Measurements from ENCODE around the gene MMEL1. TPM values are rescaled to one million over a fixed set of nuclear protein-coding genes. Genes with fewer than 3 reads are reported as not detected.
A peak's percentile ranks its signal among the peaks of the same experiment; 100 is the strongest.

MMEL1 gene
- total and polyA plus RNA-seq, 2 donors from 2014 or later = 4.0 to 8.5 TPM

DNA sequence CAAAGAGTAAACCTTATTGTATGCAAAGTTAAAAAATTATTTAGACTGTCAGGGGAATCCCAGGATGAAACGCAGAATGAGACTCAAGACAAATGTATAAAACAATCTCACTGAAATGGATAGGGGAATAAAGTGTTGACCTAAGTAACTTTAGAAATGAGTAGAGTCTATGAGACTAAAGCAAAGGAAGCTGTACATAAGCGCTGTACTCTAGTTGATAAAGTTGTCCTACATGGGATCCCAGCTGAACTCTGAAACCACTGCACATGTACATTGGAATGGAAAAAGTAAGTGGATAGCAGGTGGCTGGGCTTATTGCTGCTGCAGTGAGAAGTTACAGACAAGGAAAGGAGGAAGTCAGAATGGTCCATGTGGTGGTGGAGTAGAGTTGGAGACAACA, 18.7 kb downstream of the MMEL1 start:
- DNase-seq (no peak), FAIRE-seq (no peak)
- TF ChIP-seq, protein P1, sequence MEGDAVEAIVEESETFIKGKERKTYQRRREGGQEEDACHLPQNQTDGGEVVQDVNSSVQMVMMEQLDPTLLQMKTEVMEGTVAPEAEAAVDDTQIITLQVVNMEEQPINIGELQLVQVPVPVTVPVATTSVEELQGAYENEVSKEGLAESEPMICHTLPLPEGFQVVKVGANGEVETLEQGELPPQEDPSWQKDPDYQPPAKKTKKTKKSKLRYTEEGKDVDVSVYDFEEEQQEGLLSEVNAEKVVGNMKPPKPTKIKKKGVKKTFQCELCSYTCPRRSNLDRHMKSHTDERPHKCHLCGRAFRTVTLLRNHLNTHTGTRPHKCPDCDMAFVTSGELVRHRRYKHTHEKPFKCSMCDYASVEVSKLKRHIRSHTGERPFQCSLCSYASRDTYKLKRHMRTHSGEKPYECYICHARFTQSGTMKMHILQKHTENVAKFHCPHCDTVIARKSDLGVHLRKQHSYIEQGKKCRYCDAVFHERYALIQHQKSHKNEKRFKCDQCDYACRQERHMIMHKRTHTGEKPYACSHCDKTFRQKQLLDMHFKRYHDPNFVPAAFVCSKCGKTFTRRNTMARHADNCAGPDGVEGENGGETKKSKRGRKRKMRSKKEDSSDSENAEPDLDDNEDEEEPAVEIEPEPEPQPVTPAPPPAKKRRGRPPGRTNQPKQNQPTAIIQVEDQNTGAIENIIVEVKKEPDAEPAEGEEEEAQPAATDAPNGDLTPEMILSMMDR (IDR thresholded peaks at IDR 0.05; ENCODE audit: borderline replicate concordance, extremely low read depth, insufficient read depth) = no peak
- Histone ChIP-seq H3K9me3 (ENCODE audit: control insufficient read depth in 2 of 3, insufficient read depth in 1 of 3, low read length in 3 of 3) (peaks cover 0 to 23% (median 4%) of the 10 kb centered on the region in 3 donors), H3K27ac (ENCODE audit: low read depth in 2 of 2, low read length in 2 of 2) (no peak overlapping the region), H3K27me3 (ENCODE audit: control insufficient read depth, insufficient read depth, low read length) (no peaks in the 10 kb centered on the region), H3K9ac (ENCODE audit: low read length in 3 of 3) (no peak overlapping the region), H3K4me3 (ENCODE audit: low read length in 3 of 3) (no peak overlapping the region), H3K36me3 (ENCODE audit: control insufficient read depth in 2 of 3, insufficient read depth in 3 of 3, low read length in 3 of 3) (no peaks in the 10 kb centered on the region), H3K4me1 (ENCODE audit: control insufficient read depth in 2 of 3, insufficient read depth in 2 of 3, low read depth in 1 of 3, low read length in 3 of 3) (no peaks in the 10 kb centered on the region)
- intact Hi-C loops (cut with DNase I) = no loop called here

- DNase-seq (peak in 2 of 5 donors; percentile 4 to 24), FAIRE-seq (no peak)
- no peaks in the 10 kb centered on the region for H3K27me3 ChIP-seq (ENCODE audit: control insufficient read depth, insufficient read depth, low read length)
- TF ChIP-seq, protein P1 (IDR thresholded peaks at IDR 0.05; ENCODE audit: borderline replicate concordance, extremely low read depth, insufficient read depth) = no peak
- H3K36me3 ChIP-seq (ENCODE audit: control insufficient read depth in 2 of 3, insufficient read depth in 3 of 3, low read length in 3 of 3) = no peaks in the 10 kb centered on the region
- H3K9me3 ChIP-seq (ENCODE audit: control insufficient read depth in 2 of 3, insufficient read depth in 1 of 3, low read length in 3 of 3) = peaks cover 0 to 23% (median 4%) of the 10 kb centered on the region in 3 donors
- H3K4me1 ChIP-seq (ENCODE audit: control insufficient read depth in 2 of 3, insufficient read depth in 2 of 3, low read depth in 1 of 3, low read length in 3 of 3) = no peaks in the 10 kb centered on the region
- no peak overlapping the region for H3K27ac ChIP-seq (ENCODE audit: low read depth in 2 of 2, low read length in 2 of 2)
- intact Hi-C loops (cut with DNase I) = no loop called here
- no peak overlapping the region for H3K4me3 ChIP-seq (ENCODE audit: low read length in 3 of 3)
- no peak overlapping the region for H3K9ac ChIP-seq (ENCODE audit: low read length in 3 of 3)
Measured at GRCh38 chr1:2612591-2613365, 20.0 kb downstream of the MMEL1 start.

- Histone ChIP-seq H3K4me3 (ENCODE audit: low read length in 3 of 3) (no peak overlapping the region), H3K27ac (ENCODE audit: low read depth in 2 of 2, low read length in 2 of 2) (no peak overlapping the region), H3K36me3 (ENCODE audit: control insufficient read depth in 2 of 3, insufficient read depth in 3 of 3, low read length in 3 of 3) (no peaks in the 10 kb centered on the region), H3K27me3 (ENCODE audit: control insufficient read depth, insufficient read depth, low read length) (no peaks in the 10 kb centered on the region), H3K9me3 (ENCODE audit: control insufficient read depth in 2 of 3, insufficient read depth in 1 of 3, low read length in 3 of 3) (peaks cover 0 to 23% (median 4%) of the 10 kb centered on the region in 3 donors), H3K4me1 (ENCODE audit: control insufficient read depth in 2 of 3, insufficient read depth in 2 of 3, low read depth in 1 of 3, low read length in 3 of 3) (no peaks in the 10 kb centered on the region), H3K9ac (ENCODE audit: low read length in 3 of 3) (no peak overlapping the region)
- TF ChIP-seq, protein P1 (IDR thresholded peaks at IDR 0.05; ENCODE audit: borderline replicate concordance, extremely low read depth, insufficient read depth) = no peak
- intact Hi-C loops (cut with DNase I) = no loop called here
- FAIRE-seq (no peak), DNase-seq (peak in 3 of 5 donors; percentile 6 to 66 (median 45))
Measured at GRCh38 chr1:2611621-2612437, 21.0 kb downstream of the MMEL1 start.
